GM12878 (cell line): ENCODE results near the gene PCCA. TPM values are rescaled to one million over a fixed set of nuclear protein-coding genes. Genes with fewer than 3 reads are reported as not detected.

Experiments
- ATAC-seq: fragments of 200-7000 bp; cut with Tn5 transposase; 3 replicates; pipeline ENCODE4 v1.9.1; 2020; ENCODE audit warnings: mild to moderate bottlenecking, moderate library complexity
- BruUV-seq: library from RNA; stranded (reverse); fragments of 400-500 nt; replicated peaks from 2 replicates; lab custom pipeline; 2021; lab: Mats Ljungman, UMichigan
- CTCF ChIA-PET: fragments of 300-600 bp; sonication (Branson Sonifier 250); formaldehyde crosslinking; extraction: SDS; loops from one replicate; lab custom pipeline; 2021; ENCODE audit warnings: inconsistent platforms; lab: Yijun Ruan, JAX
- POLR2A ChIA-PET: fragments of 350-600 bp; formaldehyde crosslinking; extraction: SDS; loops from one replicate; lab custom pipeline; 2021; ENCODE audit warnings: inconsistent platforms; lab: Charles Lee
- RAD21 ChIA-PET: fragments of 300-600 bp; sonication (Branson Sonifier 250); formaldehyde crosslinking; loops from one replicate; lab custom pipeline; 2023; ENCODE audit warnings: antibody characterized with exemption; ENCODE audit not compliant: unreplicated experiment; lab: Charles Lee
- SMC1A ChIA-PET: fragments of 300-600 bp; sonication (Branson Sonifier 250); formaldehyde crosslinking; loops from one replicate; lab custom pipeline; 2023; ENCODE audit not compliant: unreplicated experiment, uncharacterized antibody; lab: Charles Lee
- DNase-seq: peaks from one replicate; pipeline ENCODE4 v3.0.0-alpha.2; 2011; ENCODE audit warnings: low read depth, low spot score
- FAIRE-seq: peaks from 3 replicates; lab custom pipeline; 2011; peaks lifted over from hg19 to GRCh38; lab: Jason Lieb, UNC
- H2AFZ ChIP-seq: 2 replicates; pipeline ENCODE4 v1.6.0; 2011; ENCODE audit warnings: low read depth, low read length, control low read depth; ENCODE audit not compliant: control insufficient read depth
- H3K27ac ChIP-seq: 2 replicates; pipeline ENCODE4 v1.5.1; 2011; ENCODE audit warnings: control low read depth; ENCODE audit not compliant: control insufficient read depth, insufficient read depth
- H3K27me3 ChIP-seq, 2 experiments: replicated peaks in 1 of 2; 2 replicates each; pipeline versions ENCODE4 v1.6.0 to v1.6.1; 2011; ENCODE audit warnings: low read length in 1 of 2; ENCODE audit not compliant: control insufficient read depth in 2 of 2, insufficient read depth in 2 of 2
- H3K36me3 ChIP-seq, 2 experiments: 2 replicates each; pipeline ENCODE4 v1.5.1; 2011; ENCODE audit warnings: low read length in 1 of 2; ENCODE audit not compliant: control insufficient read depth in 2 of 2, insufficient read depth in 2 of 2
- H3K4me1 ChIP-seq: 2 replicates; pipeline ENCODE4 v1.6.1; 2011; ENCODE audit warnings: mild to moderate bottlenecking, low read length, moderate library complexity, mixed read lengths; ENCODE audit not compliant: control insufficient read depth, insufficient read depth
- H3K4me2 ChIP-seq: 2 replicates; pipeline ENCODE4 v1.6.0; 2011; ENCODE audit warnings: control low read depth; ENCODE audit not compliant: control insufficient read depth, insufficient read depth
- H3K4me3 ChIP-seq: fragments of 200-600 bp; sonication (generic); 2 replicates; pipeline ENCODE4 v1.5.1; 2016
- H3K79me2 ChIP-seq: 2 replicates; pipeline ENCODE4 v1.6.0; 2011; ENCODE audit warnings: low read length; ENCODE audit not compliant: control insufficient read depth, insufficient read depth
- H3K9ac ChIP-seq: 2 replicates; pipeline ENCODE4 v1.8.0; 2011; ENCODE audit warnings: low read length, control low read depth, mixed read lengths; ENCODE audit not compliant: control insufficient read depth, insufficient read depth
- H3K9me3 ChIP-seq: replicated peaks from 3 replicates; pipeline ENCODE4 v1.5.1; 2011; ENCODE audit warnings: mild to moderate bottlenecking, low read length; ENCODE audit not compliant: control insufficient read depth, insufficient read depth
- H4K20me1 ChIP-seq: 2 replicates; pipeline ENCODE4 v1.6.0; 2011; ENCODE audit not compliant: control insufficient read depth, insufficient read depth
- CHD1 ChIP-seq: IDR thresholded peaks from 2 replicates; pipeline ENCODE4 v1.6.1; 2012; ENCODE audit warnings: low read depth, low read length, improper control_type of control experiment
- HDAC2 ChIP-seq: fragments of 200-600 bp; sonication (generic); IDR thresholded peaks from 2 replicates; pipeline ENCODE4 v1.6.1; 2017
- IKZF2 ChIP-seq, 2 experiments: fragments of 450-650 bp; IDR thresholded peaks; 2 replicates each; pipeline ENCODE4 v1.6.1; 2017; ENCODE audit warnings: mild to moderate bottlenecking in 2 of 2, moderate library complexity in 2 of 2
- MEF2B ChIP-seq: fragments of 450-650 bp; IDR thresholded peaks from 2 replicates; pipeline ENCODE4 v1.6.1; 2018; ENCODE audit warnings: mild to moderate bottlenecking, moderate library complexity; ENCODE audit not compliant: partially characterized antibody, poor library complexity, severe bottlenecking
- MYC ChIP-seq: IDR thresholded peaks from 2 replicates; pipeline ENCODE4 v1.6.1; 2011; ENCODE audit warnings: mild to moderate bottlenecking, low read length, moderate library complexity, inconsistent platforms; ENCODE audit not compliant: insufficient read depth, insufficient replicate concordance, insufficient read length, severe bottlenecking
- NRF1 ChIP-seq: conservative IDR thresholded peaks from 2 replicates; pipeline ENCODE4 v1.6.1; 2011; ENCODE audit warnings: mild to moderate bottlenecking, low read depth, low read length, improper control_type of control experiment
- POLR2AphosphoS2 ChIP-seq: IDR thresholded peaks from 2 replicates; pipeline ENCODE4 v1.6.1; 2011; ENCODE audit warnings: low read depth, mild to moderate bottlenecking, low read length, improper control_type of control experiment, moderate library complexity
- POLR2AphosphoS5 ChIP-seq: IDR thresholded peaks from 2 replicates; pipeline ENCODE4 v1.6.1; 2011; ENCODE audit warnings: mild to moderate bottlenecking, low read length, inconsistent platforms
- POU2F2 ChIP-seq: IDR thresholded peaks from 3 replicates; pipeline ENCODE4 v1.6.1; 2011; ENCODE audit warnings: low read depth, mild to moderate bottlenecking, low read length, borderline replicate concordance
- RAD21 ChIP-seq: IDR thresholded peaks from 2 replicates; pipeline ENCODE4 v1.6.1; 2011; ENCODE audit warnings: mild to moderate bottlenecking, low read depth, low read length, moderate library complexity; ENCODE audit not compliant: insufficient read depth
- RBBP5 ChIP-seq: fragments of 200-600 bp; sonication (generic); conservative IDR thresholded peaks from 2 replicates; pipeline ENCODE4 v1.6.1; 2016
- SP1 ChIP-seq: IDR thresholded peaks from one replicate; pipeline ENCODE4 v1.6.1; 2011; ENCODE audit warnings: low read depth, low read length
- WGBS: methylation state at CpG from one replicate; pipeline ENCODE4 v1.1.6; 2016; ENCODE audit warnings: low lambda C conversion rate; ENCODE audit not compliant: insufficient replicate concordance, insufficient coverage; ENCODE audit errors: missing lambda C conversion rate; 5-methylcytosine and 5-hydroxymethylcytosine counted together
- in situ Hi-C: fragments of 300-500 bp; cut with MboI; formaldehyde crosslinking; loops from 9 replicates; pipeline ENCODE4 v1.14.3; 2018; ENCODE audit warnings: mixed read lengths
- intact Hi-C: fragments of 100-400 bp; cut with micrococcal nuclease; formaldehyde crosslinking; loops from one replicate; pipeline ENCODE4 v1.14.2; 2022; ENCODE audit not compliant: unreplicated experiment
- polyA plus RNA-seq, 11 experiments: library from polyadenylated mRNA; depleted of rRNA in 4 of 11; unstranded in 6 of 11; stranded (reverse) in 5 of 11; fragments of >200 nt; fragmentation: Nextera tagmentation in 4 of 11; fragmentation: Illumina TruSeq in 1 of 11; extraction: Ambion mirVana in 4 of 11; extraction: Trizol in 1 of 11; gene quantifications; 1 replicate in 1 of 11; 2 replicates in 10 of 11; pipeline versions ENCODE4 v1.2.1 to v1.2.3, GENCODE V29; 2011 to 2016; ENCODE audit warnings: inconsistent platforms in 2 of 11, missing spikeins in 2 of 11, low read depth in 1 of 11
- total RNA-seq, 4 experiments: library from RNA; depleted of rRNA in 3 of 4; stranded (reverse); fragments of >200 nt in 3 of 4; fragmentation: Illumina TruSeq in 1 of 4; extraction: Trizol in 1 of 4; gene quantifications; 2 replicates each; pipeline versions ENCODE4 v1.2.1 to v1.2.3, GENCODE V29; 2013 to 2021
- TF ChIP-seq, protein P1 (sequence below): IDR thresholded peaks from 2 replicates; pipeline ENCODE4 v1.6.1; 2011; ENCODE audit warnings: low read depth, mild to moderate bottlenecking, low read length, moderate library complexity, borderline replicate concordance; ENCODE audit errors: extremely low read depth

PCCA gene
- total and polyA plus RNA-seq, 10 of the 15 experiments (the other 5 are each of a cell fraction or from before 2014, with no cell fraction given) = 5.9 to 18.2 (median 12.4) TPM

DNA sequence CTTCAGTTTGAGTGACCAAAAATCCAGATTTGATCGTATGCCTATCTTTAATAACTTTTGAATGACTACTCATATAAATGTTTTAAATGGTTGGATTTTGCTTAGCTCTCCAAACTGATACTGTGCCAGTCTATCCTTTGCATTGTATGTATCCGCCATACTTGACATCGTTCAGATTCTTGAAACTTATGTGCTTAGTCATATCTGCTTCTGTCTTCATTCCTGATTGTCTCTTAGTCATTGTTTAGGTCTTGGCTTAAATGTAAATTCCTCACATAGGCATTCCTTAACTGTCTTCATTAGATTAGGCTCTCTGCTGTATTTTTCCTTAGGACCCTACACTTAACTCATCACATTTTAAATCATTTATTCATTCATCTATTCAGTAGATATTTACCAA, 126.0 kb downstream of the PCCA start:
- 100% methylated on average over 3 of the region's 3 CpGs for WGBS
- H3K9me3 ChIP-seq = no peaks in the 10 kb centered on the region; the same call in 2 of the 3 replicates
- H3K4me1 ChIP-seq = no peaks in the 10 kb centered on the region
- H3K9ac ChIP-seq = no peak overlapping the region
- CTCF ChIA-PET = no interaction called here
- H2AFZ ChIP-seq = no peak overlapping the region
- in situ Hi-C loops (no loop called here), intact Hi-C loops (no loop called here)
- H4K20me1 ChIP-seq = no peaks in the 10 kb centered on the region
- TF ChIP-seq RBBP5 (no peak), IKZF2 (IDR thresholded peaks at IDR 0.05) (no peak), CHD1 (no peak), SP1 (no peak), MYC (no peak), POLR2AphosphoS2 (no peak), HDAC2 (no peak), MEF2B (no peak), POLR2AphosphoS5 (no peak), POU2F2 (no peak), RAD21 (no peak), NRF1 (no peak)
- TF ChIP-seq, protein P1, sequence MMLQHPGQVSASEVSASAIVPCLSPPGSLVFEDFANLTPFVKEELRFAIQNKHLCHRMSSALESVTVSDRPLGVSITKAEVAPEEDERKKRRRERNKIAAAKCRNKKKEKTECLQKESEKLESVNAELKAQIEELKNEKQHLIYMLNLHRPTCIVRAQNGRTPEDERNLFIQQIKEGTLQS = no peak
- no peaks in the 10 kb centered on the region for H3K36me3 ChIP-seq
- no TSS peak for BruUV-seq
- no peak for DNase-seq
- H3K79me2 ChIP-seq = no peaks in the 10 kb centered on the region
- no peak overlapping the region for H3K4me3 ChIP-seq
- H3K4me2 ChIP-seq = no peak overlapping the region
- H3K27me3 ChIP-seq = no peaks in the 10 kb centered on the region
- ATAC-seq = no peak
- H3K27ac ChIP-seq = no peak overlapping the region
- RAD21 ChIA-PET = no interaction called here
- no peak for FAIRE-seq
- POLR2A ChIA-PET = no interaction called here
- SMC1A ChIA-PET = no interaction called here
